HCT116 (cell line): ENCODE measurements around the gene DRG1. TPM values are rescaled to one million over a fixed set of nuclear protein-coding genes. Genes with fewer than 3 reads are reported as not detected.

Source experiments
- ATAC-seq: fragments of 200-7000 bp; cut with Tn5 transposase; 2 replicates; pipeline ENCODE4 v1.9.1; 2020; ENCODE audit warnings: mild to moderate bottlenecking, moderate library complexity
- BruUV-seq: library from RNA; stranded (reverse); fragments of 400-500 nt; replicated peaks from 2 replicates; lab custom pipeline; 2021; lab: Mats Ljungman, UMichigan
- CTCF ChIA-PET: fragments of 300-600 bp; sonication (Branson Sonifier 250); formaldehyde crosslinking; loops from one replicate; lab custom pipeline; 2021; ENCODE audit warnings: antibody characterized with exemption; lab: Charles Lee
- POLR2A ChIA-PET: fragments of 300-600, 350-600 bp; sonication (Branson Sonifier 250); formaldehyde crosslinking; loops from one replicate; lab custom pipeline; 2021; ENCODE audit warnings: antibody characterized with exemption; lab: Charles Lee
- RAD21 ChIA-PET, 2 experiments: fragments of 300-600 bp; sonication (Branson Sonifier 250); formaldehyde crosslinking; loops; one replicate each; lab custom pipeline; 2023; ENCODE audit warnings: low total read pairs in 2 of 2; ENCODE audit not compliant: uncharacterized antibody in 2 of 2, unreplicated experiment in 2 of 2, low non-redundant PET in 1 of 2; lab: Charles Lee
- DNase-seq: peaks from one replicate; pipeline ENCODE4 v3.0.0-alpha.2; 2010; ENCODE audit warnings: low read depth, low spot score
- H2AFZ ChIP-seq: fragments of 200-600 bp; shearing (Covaris generic), sonication (generic); 2 replicates; pipeline ENCODE4 v1.6.1; 2017; ENCODE audit warnings: low read depth, mixed run types, mixed read lengths, antibody characterized with exemption, low read length; ENCODE audit not compliant: poor library complexity, severe bottlenecking
- H3K27ac ChIP-seq: 2 replicates; pipeline ENCODE4 v1.5.1; 2012; ENCODE audit warnings: low read depth, low read length
- H3K27me3 ChIP-seq: fragments of 200-600 bp; sonication (generic); 2 replicates; pipeline ENCODE4 v1.6.1; 2016; ENCODE audit warnings: mixed run types, low read length, mixed read lengths; ENCODE audit not compliant: insufficient read depth
- H3K36me3 ChIP-seq, 2 experiments: fragments of 200-500 bp in 1 of 2; fragments of 200-600 bp in 1 of 2; sonication (Bioruptor generic) in 1 of 2; sonication (generic) in 1 of 2; 2 replicates each; pipeline versions ENCODE4 v1.5.1 to v1.6.1; 2014 to 2016; ENCODE audit warnings: low read length in 2 of 2, inconsistent platforms in 1 of 2, mixed read lengths in 1 of 2, mixed run types in 1 of 2; ENCODE audit not compliant: insufficient read depth in 2 of 2, control insufficient read depth in 1 of 2
- H3K4me1 ChIP-seq, 2 experiments: fragments of 200-600 bp in 1 of 2; sonication (generic) in 1 of 2; 2 replicates each; pipeline versions ENCODE4 v1.5.1 to v1.6.1; 2012 to 2017; ENCODE audit warnings: low read length in 2 of 2, inconsistent platforms in 1 of 2, mild to moderate bottlenecking in 1 of 2, mixed read lengths in 1 of 2, mixed run types in 1 of 2, moderate library complexity in 1 of 2; ENCODE audit not compliant: insufficient read depth in 2 of 2, control insufficient read depth in 1 of 2
- H3K4me2 ChIP-seq: fragments of 200-600 bp; sonication (generic); 2 replicates; pipeline ENCODE4 v1.6.1; 2017; ENCODE audit warnings: mixed run types, low read length, mixed read lengths
- H3K4me3 ChIP-seq, 2 experiments: fragments of 200-600 bp in 1 of 2; sonication (generic) in 1 of 2; replicated peaks in 1 of 2; 2 replicates each; pipeline ENCODE4 v1.5.1; 2011 to 2016; ENCODE audit warnings: low read length in 2 of 2, control low read depth in 1 of 2, low read depth in 1 of 2, mild to moderate bottlenecking in 1 of 2, mixed read lengths in 1 of 2, mixed run types in 1 of 2
- H3K79me2 ChIP-seq: fragments of 200-600 bp; sonication (generic); 2 replicates; pipeline ENCODE4 v1.6.1; 2017; ENCODE audit warnings: mild to moderate bottlenecking, mixed run types, low read length, moderate library complexity, mixed read lengths; ENCODE audit not compliant: insufficient read depth
- H3K9ac ChIP-seq: fragments of 200-600 bp; sonication (generic); 2 replicates; pipeline ENCODE4 v1.6.1; 2016; ENCODE audit warnings: low read length, mixed read lengths
- H3K9me2 ChIP-seq: fragments of 200-600 bp; sonication (generic), shearing (Covaris generic); 2 replicates; pipeline ENCODE4 v1.6.1; 2017; ENCODE audit warnings: mixed run types, mild to moderate bottlenecking, moderate library complexity; ENCODE audit not compliant: insufficient read depth
- H3K9me3 ChIP-seq, 2 experiments: fragments of 200-500 bp in 1 of 2; fragments of 200-600 bp in 1 of 2; sonication (Bioruptor generic) in 1 of 2; sonication (generic) in 1 of 2; 2 replicates each; pipeline ENCODE4 v1.6.1; 2014 to 2017; ENCODE audit warnings: low read length in 2 of 2, mixed read lengths in 2 of 2, inconsistent platforms in 1 of 2, low read depth in 1 of 2, mild to moderate bottlenecking in 1 of 2, mixed run types in 1 of 2, moderate library complexity in 1 of 2; ENCODE audit not compliant: control insufficient read depth in 1 of 2, insufficient read depth in 1 of 2
- H4K20me1 ChIP-seq: fragments of 200-600 bp; sonication (generic), shearing (Covaris generic); 2 replicates; pipeline ENCODE4 v1.6.1; 2017; ENCODE audit warnings: mixed run types, mild to moderate bottlenecking, moderate library complexity; ENCODE audit not compliant: insufficient read depth
- CBX3 ChIP-seq: IDR thresholded peaks from 2 replicates; pipeline ENCODE4 v1.6.1; 2012; ENCODE audit warnings: low read depth
- EZH2phosphoT487 ChIP-seq: fragments of 200-600 bp; IDR thresholded peaks from 2 replicates; pipeline ENCODE4 v1.6.1; 2018; ENCODE audit warnings: antibody characterized with exemption, borderline replicate concordance
- JUND ChIP-seq: IDR thresholded peaks from 2 replicates; pipeline ENCODE4 v1.6.1; 2012
- POLR2A ChIP-seq: IDR thresholded peaks from 2 replicates; pipeline ENCODE4 v1.7.0; 2011; ENCODE audit warnings: borderline replicate concordance; ENCODE audit not compliant: insufficient read depth, insufficient read length; ENCODE audit errors: extremely low read depth
- SIN3A ChIP-seq: IDR thresholded peaks from 2 replicates; pipeline ENCODE4 v1.6.1; 2012; ENCODE audit warnings: low read depth
- TCF7L2 ChIP-seq: IDR thresholded peaks from 2 replicates; pipeline ENCODE4 v1.7.0; 2011; ENCODE audit warnings: borderline replicate concordance, inconsistent platforms; ENCODE audit not compliant: insufficient read depth, insufficient read length; ENCODE audit errors: extremely low read depth
- ZFX ChIP-seq: fragments of 450-650 bp; IDR thresholded peaks from 2 replicates; pipeline ENCODE4 v1.6.1; 2017
- intact Hi-C: fragments of 100-400 bp; cut with micrococcal nuclease; formaldehyde crosslinking; loops from 2 replicates; pipeline ENCODE4 v1.10.0; 2022
- total RNA-seq: library from RNA; stranded (reverse); gene quantifications from one replicate; pipeline ENCODE4 v1.2.1, GENCODE V29; 2021; ENCODE audit not compliant: unreplicated experiment
- TF ChIP-seq, protein P1 (sequence below): IDR thresholded peaks from 2 replicates; pipeline ENCODE4 v1.6.1; 2011; ENCODE audit warnings: mild to moderate bottlenecking, low read length, moderate library complexity; ENCODE audit not compliant: insufficient replicate concordance; ENCODE audit errors: extremely low read depth

The DRG1 gene
- total RNA-seq, 1 experiment from 2014 or later, result 68.2 TPM

DNA sequence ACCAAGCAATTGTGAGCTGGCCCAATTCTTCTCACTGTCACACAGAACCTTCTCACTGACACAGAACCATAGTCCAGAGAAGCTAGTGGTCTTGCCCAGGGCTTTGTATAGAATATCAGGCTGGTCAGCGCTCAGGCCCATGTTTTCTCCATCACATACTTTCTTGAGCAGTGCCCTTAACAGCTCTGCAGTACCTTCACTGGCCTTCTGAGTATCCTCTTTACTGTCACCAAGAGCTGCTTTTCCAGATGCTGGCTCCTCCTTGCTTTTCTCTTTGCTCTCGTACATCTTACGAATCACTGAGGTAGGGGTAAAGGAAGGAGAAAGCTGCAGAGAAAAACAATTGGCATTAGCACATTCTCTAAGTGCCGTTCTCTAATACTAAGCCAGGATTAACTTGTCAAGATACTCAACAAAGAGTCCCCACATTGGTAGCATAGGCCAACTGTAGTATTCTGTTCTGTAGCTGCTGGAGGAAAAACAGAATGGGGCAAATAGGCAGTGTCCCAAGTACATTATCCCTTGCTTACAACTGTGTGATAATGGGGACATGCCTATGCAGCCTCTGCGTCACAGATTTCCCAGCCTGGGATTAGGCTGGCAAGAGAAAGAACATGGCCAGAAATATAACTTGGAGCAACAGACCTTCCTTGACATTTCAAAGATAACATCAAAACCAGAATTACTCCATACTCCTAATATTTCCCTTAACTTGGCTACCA is 43.5 kb downstream of the DRG1 start:
- H3K4me2 ChIP-seq, result no peak overlapping the region
- peaks cover 39 to 52% of the 10 kb centered on the region in 2 experiments for H3K36me3 ChIP-seq
- TF ChIP-seq ZFX, result no peak
- TF ChIP-seq, protein P1, sequence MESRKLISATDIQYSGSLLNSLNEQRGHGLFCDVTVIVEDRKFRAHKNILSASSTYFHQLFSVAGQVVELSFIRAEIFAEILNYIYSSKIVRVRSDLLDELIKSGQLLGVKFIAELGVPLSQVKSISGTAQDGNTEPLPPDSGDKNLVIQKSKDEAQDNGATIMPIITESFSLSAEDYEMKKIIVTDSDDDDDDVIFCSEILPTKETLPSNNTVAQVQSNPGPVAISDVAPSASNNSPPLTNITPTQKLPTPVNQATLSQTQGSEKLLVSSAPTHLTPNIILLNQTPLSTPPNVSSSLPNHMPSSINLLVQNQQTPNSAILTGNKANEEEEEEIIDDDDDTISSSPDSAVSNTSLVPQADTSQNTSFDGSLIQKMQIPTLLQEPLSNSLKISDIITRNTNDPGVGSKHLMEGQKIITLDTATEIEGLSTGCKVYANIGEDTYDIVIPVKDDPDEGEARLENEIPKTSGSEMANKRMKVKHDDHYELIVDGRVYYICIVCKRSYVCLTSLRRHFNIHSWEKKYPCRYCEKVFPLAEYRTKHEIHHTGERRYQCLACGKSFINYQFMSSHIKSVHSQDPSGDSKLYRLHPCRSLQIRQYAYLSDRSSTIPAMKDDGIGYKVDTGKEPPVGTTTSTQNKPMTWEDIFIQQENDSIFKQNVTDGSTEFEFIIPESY, result no peak
- no peak for TF ChIP-seq SIN3A
- TF ChIP-seq EZH2phosphoT487, result no peak
- no peak for TF ChIP-seq POLR2A
- TF ChIP-seq CBX3, result no peak
- H3K9ac ChIP-seq, result no peak overlapping the region
- intact Hi-C loops, result no loop called here
- no peaks in the 10 kb centered on the region for H3K27me3 ChIP-seq
- H3K9me3 ChIP-seq, result no peaks in the 10 kb centered on the region
- CTCF ChIA-PET, result no interaction called here
- H3K79me2 ChIP-seq, result no peaks in the 10 kb centered on the region
- DNase-seq (no peak), ATAC-seq (peak; percentile 28; the same call in 1 of the 2 replicates)
- H4K20me1 ChIP-seq, result peaks cover 5% of the 10 kb centered on the region; the same call in 1 of the 2 replicates
- POLR2A ChIA-PET, result no interaction called here
- no peak overlapping the region for H2AFZ ChIP-seq
- H3K4me3 ChIP-seq, result no peak overlapping the region
- BruUV-seq, result no TSS peak
- H3K9me2 ChIP-seq, result no peaks in the 10 kb centered on the region
- no peaks in the 10 kb centered on the region for H3K4me1 ChIP-seq
- RAD21 ChIA-PET, result no interaction called here
- no peak overlapping the region for H3K27ac ChIP-seq

DNA sequence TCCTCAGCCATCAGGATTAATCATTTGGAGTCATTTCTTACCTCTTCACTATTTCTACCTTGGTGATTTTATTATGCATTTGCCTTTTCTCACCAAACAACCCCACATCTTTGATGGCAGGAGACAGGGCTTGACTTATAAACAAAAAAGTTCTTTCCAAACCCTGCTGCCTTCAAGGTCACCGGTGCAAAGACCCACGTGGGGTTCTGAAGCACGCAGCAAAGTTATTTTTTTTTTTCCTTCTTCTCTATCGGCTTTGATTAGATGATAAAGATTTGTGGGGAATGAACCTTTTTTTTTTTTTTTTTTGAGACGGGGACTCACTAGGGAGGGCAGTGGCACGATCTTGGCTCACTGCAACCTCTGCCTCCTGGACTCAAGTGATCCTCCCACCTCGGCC is 44.1 kb downstream of the DRG1 start:
- Histone ChIP-seq H3K79me2 (no peaks in the 10 kb centered on the region), H3K9ac (no peak overlapping the region), H4K20me1 (peaks cover 5% of the 10 kb centered on the region; the same call in 1 of the 2 replicates), H3K27ac (no peak overlapping the region), H3K36me3 (peaks cover 34 to 47% of the 10 kb centered on the region in 2 experiments), H3K4me3 (no peak overlapping the region), H3K9me2 (no peaks in the 10 kb centered on the region), H3K9me3 (no peaks in the 10 kb centered on the region), H3K4me2 (no peak overlapping the region), H3K27me3 (no peaks in the 10 kb centered on the region), H3K4me1 (no peaks in the 10 kb centered on the region), H2AFZ (no peak overlapping the region)
- BruUV-seq, result no TSS peak
- intact Hi-C loops, result no loop called here
- CTCF ChIA-PET, result no interaction called here
- POLR2A ChIA-PET, result no interaction called here
- DNase-seq (no peak), ATAC-seq (no peak)
- TF ChIP-seq TCF7L2 (no peak), JUND (no peak)
- RAD21 ChIA-PET, result no interaction called here
